HL-60/S4 treated with retinoic acid at 250 ng/mL for 4 days and 3 days (cell line): ENCODE data around the gene SPON1.
"Not testable (repeated sequence)": the region's sequence is repeated elsewhere in the genome, so short reads cannot be mapped to it uniquely, and the experiment has no call there.

ENCODE experiments used
- in situ Hi-C: fragments of 300-500 bp; cut with MboI; formaldehyde crosslinking; loops from 2 replicates; pipeline ENCODE4 v1.7.0; 2022; ENCODE audit warnings: low sequenced_read_pairs

SPON1 gene

DNA sequence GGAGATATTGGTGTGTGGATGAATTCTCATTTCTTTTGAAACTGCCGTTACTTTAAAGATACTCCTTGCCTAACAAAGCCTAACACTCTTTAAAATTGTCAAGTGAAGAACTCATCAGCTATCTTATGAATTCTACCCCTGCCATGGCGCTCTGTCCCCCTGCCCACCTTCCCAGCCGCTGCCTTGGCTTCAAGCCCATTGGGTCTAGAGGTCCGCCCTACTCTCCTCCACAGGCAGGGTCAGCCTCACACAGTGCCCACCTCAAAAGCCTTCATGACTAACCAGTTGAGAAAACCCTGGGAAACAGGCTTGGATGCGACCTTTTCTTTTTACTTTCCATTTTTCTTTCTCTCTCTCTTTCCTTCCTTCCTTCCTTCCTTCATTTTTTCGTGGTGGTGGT lies 267.9 kb downstream of the SPON1 start:
- in situ Hi-C loops: loop anchor here (25.0 kb wide), 1 partner anchor 268 kb away; the partner anchor contains the start of gene SPON1

DNA sequence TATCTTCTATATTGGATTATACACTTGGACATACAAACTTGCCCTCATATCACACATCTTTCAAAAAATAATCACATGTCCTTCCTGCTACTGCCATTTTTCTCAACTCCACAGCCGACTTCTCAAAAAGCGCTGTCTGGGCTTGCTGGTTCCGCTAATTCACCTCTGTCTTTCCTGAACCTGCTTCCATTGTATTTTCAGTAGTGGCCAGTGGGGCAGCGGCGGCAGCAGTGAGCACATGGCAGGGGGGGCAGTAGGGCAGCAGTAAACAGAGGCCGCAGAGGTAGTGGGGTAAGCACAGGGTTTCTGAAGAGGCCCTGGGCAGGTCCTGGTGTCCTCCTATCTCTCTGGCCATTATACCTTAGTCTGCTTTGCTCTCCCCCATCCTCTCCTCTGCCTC lies 270.1 kb downstream of the SPON1 start:
- in situ Hi-C loops: loop anchor here (25.0 kb wide), 1 partner anchor 270 kb away; the partner anchor contains the start of gene SPON1

DNA sequence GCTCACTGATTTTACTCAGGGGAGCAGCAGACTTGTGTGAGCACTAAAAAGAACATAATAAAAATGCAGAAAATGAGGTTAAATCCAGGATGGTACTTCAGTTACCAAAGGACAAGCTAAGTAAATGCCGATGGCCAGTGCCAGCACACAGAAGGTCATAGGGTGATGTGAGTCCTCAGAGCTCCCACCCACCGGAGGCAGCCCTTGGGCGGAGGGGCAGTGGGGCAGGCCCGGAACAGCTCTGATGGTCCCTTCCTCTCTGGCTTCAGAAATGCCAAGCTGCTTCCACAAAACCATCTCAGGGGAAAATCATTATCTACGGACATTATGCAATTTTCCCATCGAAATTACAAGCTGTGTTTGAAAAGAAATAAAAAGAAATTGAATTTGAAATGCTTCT lies 271.9 kb downstream of the SPON1 start:
- in situ Hi-C loops: loop anchor here (25.0 kb wide), 1 partner anchor 272 kb away; the partner anchor contains the start of gene SPON1

DNA sequence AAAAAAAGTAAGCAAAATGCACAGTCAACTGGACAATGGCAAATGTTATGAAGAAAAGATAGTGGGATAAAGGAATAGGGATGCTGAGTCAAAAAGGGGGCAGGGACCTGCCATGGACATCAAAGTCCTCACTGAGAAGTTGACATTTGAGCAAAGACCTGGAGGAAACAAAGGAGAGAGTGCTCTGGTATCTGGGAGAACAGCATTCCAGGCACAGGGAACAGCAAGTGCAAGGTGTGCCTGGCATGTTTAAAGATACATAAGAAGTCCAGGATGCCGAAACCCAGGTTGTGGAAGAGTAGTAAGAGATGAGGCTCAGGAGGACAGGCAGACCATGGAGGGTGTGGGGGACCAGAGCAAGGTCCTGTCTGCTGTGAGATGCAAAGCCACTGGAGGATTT lies 273.2 kb downstream of the SPON1 start:
- in situ Hi-C loops: loop anchor here (25.0 kb wide), 1 partner anchor 273 kb away; the partner anchor contains the start of gene SPON1

DNA sequence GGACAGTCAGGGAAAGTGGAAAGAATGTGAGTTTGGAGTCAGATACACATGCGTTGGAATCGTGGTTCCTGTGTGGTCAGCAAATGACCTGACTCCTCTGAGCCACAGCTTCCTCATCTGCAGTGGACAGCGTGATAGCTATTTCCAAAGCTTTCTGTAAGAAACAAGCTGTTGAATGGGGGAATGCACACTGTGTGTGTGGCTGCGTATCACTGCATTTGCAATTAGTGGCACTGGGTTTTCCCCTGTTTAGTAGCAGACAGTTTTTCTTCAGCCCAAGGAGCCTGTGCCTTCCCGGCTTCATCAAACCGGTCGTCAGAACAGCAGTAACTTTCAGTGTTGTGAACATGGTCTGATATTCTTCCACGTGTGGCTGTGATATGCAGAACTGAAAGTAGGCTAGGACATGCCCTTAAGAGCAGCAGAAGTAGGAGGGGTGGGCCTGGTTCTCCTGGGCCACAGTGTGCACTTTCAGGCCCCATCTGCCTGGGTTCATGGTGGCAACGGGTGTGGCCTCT lies 275.0 kb downstream of the SPON1 start:
- in situ Hi-C loops: loop anchor here (25.0 kb wide), 1 partner anchor 275 kb away; the partner anchor contains the start of gene SPON1

DNA sequence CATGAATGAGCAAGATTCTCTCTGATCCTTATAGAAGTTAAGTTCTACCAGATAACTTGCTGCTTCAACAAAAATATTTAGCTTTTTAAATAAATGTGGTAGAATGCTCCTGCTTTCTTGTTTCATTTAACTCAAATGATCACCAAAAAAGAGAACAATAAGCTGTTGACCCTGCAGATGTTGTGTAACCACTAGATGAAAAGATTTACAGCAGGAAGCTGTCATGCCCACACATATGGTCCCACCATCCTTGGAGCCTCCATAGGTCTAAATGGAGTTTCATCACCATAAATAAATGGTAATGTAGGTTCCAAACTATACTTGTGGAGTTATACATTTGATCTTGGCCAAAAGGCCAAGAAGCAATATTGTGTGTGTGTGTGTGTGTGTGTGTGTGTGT lies 277.7 kb downstream of the SPON1 start:
- in situ Hi-C loops: loop anchor here (25.0 kb wide), 1 partner anchor 278 kb away; the partner anchor contains the start of gene SPON1

DNA sequence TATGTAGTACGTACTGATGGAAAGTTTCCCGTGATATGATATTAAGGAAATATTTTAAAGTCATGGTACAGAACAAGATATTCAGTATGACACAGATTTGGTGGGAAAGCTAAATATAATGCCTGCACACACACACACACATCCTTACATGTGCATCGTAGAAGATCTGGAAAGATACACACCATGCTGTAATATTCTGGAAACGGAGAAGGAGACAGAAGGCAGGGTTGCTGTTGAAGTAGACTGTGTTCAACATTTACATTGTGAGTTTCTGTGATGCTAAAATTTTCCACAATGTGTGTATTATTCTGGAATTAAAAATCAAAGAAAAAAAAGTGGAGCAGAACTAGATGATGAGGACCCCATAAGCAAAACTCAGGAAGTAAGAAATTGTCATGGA lies 278.4 kb downstream of the SPON1 start:
- in situ Hi-C loops: loop anchor here (25.0 kb wide), 1 partner anchor 279 kb away; the partner anchor contains the start of gene SPON1

DNA sequence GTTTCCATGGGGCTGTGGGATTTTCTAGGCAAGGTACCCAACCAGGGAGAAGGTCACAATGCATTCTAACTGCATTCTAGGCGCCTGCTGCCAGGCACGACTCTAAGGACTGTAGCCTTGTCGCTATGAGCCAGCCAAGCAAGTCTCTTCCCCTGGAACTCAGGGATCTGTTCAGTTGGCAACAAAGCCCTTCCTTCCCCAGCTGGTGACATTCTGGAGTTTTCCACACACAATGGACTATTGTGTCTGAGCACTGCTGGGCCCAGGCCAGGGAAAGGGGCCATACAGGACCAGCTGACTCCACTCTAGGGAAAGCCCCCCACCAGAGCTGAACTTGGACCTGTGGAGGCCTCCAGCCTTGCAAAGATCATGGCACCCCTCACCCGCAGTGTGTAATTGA lies 279.7 kb downstream of the SPON1 start:
- in situ Hi-C loops: loop anchor here (25.0 kb wide), 1 partner anchor 280 kb away; the partner anchor contains the start of gene SPON1

DNA sequence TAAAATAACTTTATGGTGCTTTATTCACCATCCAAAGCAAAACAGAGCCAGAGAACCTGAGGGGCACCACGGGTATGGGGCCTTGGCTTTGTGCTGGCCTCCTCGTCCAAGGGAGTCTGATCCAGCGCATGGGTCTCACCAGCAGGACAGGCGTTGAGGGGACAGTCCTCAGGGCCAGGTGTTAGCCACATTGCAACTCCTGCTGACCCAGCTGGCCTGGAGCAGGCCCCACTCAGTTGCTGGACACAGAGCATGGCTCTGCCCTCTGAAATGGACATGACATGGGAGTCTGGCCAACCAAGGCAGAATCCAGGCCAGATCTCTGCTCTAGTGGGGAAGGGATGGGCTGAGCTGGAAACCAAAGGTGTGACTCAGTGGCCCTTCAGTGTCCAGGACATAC lies 280.2 kb downstream of the SPON1 start:
- in situ Hi-C loops: loop anchor here (25.0 kb wide), 1 partner anchor 280 kb away; the partner anchor contains the start of gene SPON1

DNA sequence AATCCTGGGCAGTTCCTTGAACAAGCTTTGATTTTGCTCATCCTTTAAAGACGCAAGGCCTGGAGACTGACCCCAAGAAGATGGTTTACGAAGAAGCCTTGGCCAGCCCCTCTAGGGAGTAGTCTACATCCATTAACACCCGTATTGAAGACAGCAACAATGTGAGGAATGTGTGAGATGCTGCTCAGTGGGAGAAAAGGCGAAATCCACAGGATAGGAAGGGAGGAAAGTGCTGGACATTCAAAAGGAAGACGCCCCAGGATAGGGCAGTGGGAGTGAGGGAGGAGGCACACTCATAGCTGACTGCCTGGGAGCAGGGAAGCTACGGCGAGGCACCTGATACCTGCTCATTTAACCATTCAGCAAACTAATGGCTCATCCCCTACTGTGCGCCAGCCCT lies 282.4 kb downstream of the SPON1 start:
- in situ Hi-C loops: loop anchor here (25.0 kb wide), 1 partner anchor 283 kb away; the partner anchor contains the start of gene SPON1

DNA sequence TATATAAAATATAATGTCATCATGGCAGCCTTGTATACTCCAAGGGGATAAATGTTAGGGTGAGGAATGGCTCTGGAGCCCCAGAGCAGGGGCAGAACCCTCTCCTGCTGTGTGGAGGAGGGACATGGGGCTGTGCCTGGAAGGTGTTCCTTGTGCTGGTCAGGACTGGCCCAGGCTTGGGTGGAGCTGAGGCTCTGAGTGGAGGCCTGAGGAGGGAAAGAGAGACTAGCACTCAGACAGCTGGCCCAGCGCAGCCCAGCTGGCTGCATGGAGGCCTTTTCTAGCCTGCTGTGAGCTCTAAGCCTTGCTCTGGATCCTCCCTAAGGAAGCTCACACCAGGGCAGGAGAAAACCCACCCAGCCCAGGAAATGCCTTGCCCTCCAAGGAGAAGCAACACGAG lies 282.9 kb downstream of the SPON1 start:
- in situ Hi-C loops: loop anchor here (25.0 kb wide), 1 partner anchor 283 kb away; the partner anchor contains the start of gene SPON1

DNA sequence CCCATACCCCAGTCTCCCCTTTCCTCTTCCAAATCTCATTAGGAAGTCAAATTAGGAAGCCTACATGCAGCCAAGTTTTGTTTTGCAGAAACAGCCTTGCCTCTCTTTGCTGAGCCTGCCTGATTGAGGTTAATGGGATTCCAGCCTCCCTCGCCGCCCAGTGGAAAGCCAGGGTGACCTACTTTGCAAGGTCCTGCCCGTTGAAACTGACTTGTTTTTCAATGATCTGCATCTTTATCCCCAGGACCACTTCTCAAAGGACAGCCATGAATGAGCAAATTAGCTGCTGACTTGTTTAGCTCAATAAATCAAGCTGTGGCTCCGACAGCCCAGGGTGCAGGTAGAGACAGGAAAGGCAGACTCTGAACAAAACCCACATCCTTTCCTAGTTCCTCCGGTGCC lies 286.1 kb downstream of the SPON1 start:
- in situ Hi-C loops: loop anchor here (25.0 kb wide), 1 partner anchor 286 kb away; the partner anchor contains the start of gene SPON1

DNA sequence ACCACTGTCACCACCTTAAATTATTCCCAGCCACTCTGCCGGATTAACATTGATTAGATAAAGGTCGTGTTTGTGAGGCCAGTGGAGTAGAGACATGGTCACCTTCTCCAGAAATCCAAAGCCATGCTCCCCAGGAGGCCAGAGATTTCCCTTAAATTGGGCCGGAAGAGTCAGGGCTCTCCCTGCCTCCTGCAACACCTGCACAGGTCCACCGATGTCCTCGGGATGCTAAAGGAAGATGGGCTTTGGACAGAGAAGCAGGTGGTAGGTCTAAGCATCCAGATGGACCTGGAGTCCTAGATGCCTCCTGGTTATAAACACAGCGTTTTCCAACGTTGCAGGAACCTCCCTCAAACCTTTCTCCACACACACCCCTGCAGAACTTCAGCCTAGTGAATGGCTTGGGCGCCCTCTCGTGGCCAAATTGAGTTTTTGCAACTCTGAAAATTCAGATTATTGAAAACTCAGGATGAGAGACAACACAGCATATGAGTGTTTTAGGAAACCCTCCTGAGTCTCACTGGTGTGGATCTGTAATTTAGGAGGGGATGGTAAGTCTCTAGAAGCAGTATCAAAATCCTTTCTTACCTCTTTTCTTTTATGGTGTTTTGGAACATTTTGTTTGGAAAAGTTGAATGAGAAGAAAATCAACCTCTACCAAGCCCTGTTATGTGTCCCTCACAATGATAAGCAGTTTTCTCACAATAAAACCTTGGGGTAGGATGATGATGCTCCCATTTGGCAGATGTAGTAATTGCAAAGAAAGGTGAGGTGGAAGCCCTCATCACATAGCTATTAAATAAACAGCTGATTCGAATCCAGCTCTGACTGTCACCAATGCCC lies 286.8 kb downstream of the SPON1 start:
- in situ Hi-C loops: loop anchor here (25.0 kb wide), 1 partner anchor 287 kb away; the partner anchor contains the start of gene SPON1

DNA sequence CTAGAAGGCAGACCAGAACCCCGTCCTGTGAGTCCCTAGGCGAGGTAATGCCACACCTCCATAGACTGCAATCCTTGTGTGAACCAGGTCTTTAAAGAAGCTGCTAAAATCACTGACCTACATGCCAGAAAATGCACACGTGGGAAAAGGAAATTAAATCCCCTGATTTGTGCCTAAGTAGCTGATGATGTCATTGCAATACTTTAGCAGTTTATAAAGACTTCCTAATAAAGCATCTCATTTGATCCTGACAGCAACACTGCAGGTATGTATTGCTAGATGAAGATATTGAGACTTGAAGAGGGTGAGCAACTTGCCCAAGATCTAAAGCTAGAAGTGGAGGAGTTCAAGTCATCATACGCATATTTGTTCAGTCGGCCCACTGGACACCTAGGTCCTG lies 289.2 kb downstream of the SPON1 start:
- in situ Hi-C loops: no loop called here

DNA sequence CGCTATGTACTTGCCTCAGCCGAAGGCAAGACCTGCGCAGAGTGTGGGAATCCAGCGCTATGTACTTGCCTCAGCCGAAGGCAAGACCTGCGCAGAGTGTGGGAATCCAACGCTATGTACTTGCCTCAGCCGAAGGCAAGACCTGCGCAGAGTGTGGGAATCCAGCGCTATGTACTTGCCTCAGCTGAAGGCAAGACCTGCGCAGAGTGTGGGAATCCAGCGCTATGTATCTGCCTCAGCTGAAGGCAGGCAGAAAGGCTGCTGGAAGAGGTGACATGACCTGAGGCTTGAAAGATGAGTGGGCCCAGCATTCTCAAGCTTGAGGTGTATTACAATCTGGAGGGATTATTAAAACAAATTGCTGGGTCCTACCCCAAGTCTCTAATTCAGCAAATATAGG lies 290.0 kb downstream of the SPON1 start:
- in situ Hi-C loops: not testable (repeated sequence)

DNA sequence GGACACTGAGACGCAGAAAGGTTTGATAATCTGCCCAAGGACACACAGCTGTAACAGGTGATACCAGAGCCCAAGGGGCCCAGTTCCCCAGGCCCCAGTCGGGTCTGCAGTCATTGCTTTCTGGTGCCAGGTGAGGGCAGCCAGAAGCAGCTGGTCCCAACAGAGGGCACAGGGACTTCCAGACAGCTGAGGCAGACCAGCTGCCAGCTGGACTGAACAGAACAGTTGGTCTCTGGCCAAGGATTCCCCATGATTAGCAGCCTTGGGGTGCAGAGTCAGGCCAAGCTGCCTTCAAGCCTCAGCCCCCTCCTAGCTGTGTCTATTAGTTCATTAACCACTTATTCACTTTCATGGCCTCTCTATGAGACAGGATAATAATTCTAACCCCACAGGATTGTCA lies 290.9 kb downstream of the SPON1 start:
- in situ Hi-C loops: no loop called here

DNA sequence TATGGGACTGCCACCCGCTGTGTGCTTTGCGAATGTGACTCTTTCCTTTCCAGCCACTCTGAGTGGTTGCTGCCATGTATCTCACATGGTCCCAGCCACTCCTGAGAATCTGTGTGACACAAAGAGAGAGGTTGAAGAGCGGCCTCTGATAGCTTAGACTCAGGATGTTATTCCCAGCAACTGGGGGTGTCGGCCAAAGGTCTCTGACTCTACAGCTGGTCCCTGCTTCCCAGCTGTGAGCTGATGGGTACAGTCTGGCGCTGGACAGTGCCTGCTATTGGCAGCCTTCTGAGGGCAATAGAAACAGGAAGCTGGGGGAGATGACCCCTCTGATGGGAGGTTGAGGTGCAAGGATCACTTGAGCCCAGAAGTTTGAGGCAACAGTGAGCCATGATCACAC lies 291.3 kb downstream of the SPON1 start:
- in situ Hi-C loops: no loop called here

DNA sequence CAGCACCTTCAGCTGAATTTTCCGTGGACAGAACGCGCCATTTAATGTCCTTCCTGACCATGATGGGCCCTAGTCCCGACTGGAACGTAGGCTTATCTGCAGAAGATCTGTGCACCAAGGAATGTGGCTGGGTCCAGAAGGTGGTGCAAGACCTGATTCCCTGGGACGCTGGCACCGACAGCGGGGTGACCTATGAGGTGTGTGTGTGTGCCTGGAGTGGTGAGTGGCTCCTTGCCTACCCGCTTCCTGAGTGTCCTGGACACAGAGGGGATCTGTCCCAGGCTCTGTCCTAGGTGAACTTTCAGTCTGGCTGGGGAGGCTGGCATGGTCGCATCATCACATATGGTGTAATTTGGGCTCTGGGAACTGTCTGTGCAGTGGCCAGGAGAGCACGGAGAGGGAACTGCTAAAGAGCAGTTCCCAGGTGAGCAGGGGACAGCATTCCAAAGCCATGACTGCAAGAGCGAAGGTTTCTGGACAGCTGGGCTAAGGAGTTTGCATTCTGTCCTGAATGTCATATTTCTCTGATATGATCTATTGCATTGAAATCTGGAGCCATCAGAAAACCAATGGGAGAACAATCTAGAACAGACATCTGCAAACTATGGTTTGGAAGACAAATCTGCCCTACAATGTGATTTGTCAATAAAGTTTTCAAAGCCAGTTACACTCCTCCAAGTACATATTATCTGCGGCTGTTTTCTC lies 292.2 kb downstream of the SPON1 start:
- in situ Hi-C loops: no loop called here

DNA sequence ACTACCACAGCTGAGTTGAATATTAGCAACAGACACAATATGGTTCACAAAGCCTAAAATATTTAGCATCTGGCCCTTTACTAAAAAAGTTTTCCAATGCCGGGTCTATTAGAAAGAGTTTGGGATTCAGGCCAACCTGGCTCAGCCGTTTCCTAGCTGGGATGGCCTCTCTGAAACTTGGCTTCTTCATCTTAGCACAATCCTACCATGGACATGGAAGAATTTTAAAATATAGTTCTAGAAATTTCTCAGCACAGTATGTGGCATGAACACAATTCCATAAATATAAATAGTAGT lies 292.7 kb downstream of the SPON1 start:
- in situ Hi-C loops: no loop called here

DNA sequence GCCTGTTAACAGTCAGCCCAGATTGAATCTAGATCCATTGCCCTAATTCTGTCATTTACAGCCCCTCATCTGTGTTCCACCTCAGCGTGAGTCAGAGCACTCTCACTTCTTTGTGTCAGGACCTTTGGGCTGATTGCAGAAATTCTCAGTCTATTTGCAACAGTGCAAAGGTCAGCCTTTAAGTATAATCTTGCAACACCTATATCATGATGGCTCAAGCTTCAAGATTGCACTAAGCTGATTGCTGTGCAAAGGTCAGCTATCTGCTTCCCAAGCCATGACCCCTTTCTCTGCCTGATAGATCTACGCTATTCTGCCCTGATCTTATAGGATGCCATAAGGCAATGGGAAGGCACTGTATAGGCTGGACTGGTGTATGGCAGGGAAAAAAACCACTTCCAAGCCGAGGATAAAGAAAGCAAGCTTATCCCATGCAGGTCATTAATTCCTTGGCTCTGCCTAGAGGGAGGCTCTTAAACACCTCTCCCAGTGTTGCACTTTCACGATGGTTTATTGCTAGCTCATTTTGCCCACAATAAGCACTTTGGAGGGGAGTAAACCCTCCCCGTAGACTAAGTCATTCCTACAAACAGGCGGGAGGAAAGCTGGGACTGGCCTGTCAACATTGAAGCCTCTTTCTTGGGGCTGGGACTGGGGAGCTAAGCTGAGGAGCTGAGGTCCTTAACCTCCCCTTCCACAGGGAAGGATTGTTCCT lies 295.9 kb downstream of the SPON1 start:
- in situ Hi-C loops: no loop called here
